GM11168 (cell line): Measurements from ENCODE around the gene TBXAS1.
"Not testable (repeated sequence)": the region's sequence is repeated elsewhere in the genome, so short reads cannot be mapped to it uniquely, and the experiment has no call there.

ENCODE experiments used
- in situ Hi-C: fragments of 300-500 bp; cut with MboI; formaldehyde crosslinking; loops from one replicate; pipeline ENCODE4 v1.12.0; 2022; ENCODE audit warnings: low sequenced_read_pairs; ENCODE audit not compliant: unreplicated experiment

Gene TBXAS1

GRCh38 chr7:139884441-139884840 lies 55.4 kb downstream of the TBXAS1 start:
- in situ Hi-C loops, result no loop called here

- in situ Hi-C loops, result no loop called here
Observed at GRCh38 chr7:139885511-139885910, 56.4 kb downstream of the TBXAS1 start.

GRCh38 chr7:139886206-139886605 lies 57.1 kb downstream of the TBXAS1 start:
- in situ Hi-C loops, result no loop called here

GRCh38 chr7:139886899-139887298 lies 57.8 kb downstream of the TBXAS1 start:
- in situ Hi-C loops, result no loop called here

GRCh38 chr7:139887992-139888481 lies 59.0 kb downstream of the TBXAS1 start:
- in situ Hi-C loops, result no loop called here

- in situ Hi-C loops, result no loop called here
Observed at GRCh38 chr7:139889186-139889871, 60.3 kb downstream of the TBXAS1 start.

- in situ Hi-C loops, result no loop called here
Observed at GRCh38 chr7:139893461-139893860, 64.4 kb downstream of the TBXAS1 start.

GRCh38 chr7:139893999-139894398 lies 64.9 kb downstream of the TBXAS1 start:
- in situ Hi-C loops, result no loop called here

- in situ Hi-C loops, result no loop called here
Observed at GRCh38 chr7:139895141-139895829, 66.2 kb downstream of the TBXAS1 start.

- in situ Hi-C loops, result no loop called here
Observed at GRCh38 chr7:139896288-139896687, 67.2 kb downstream of the TBXAS1 start.

GRCh38 chr7:139896831-139897230 lies 67.8 kb downstream of the TBXAS1 start:
- in situ Hi-C loops, result no loop called here

- in situ Hi-C loops, result no loop called here
Observed at GRCh38 chr7:139897422-139898090, 68.5 kb downstream of the TBXAS1 start.

- in situ Hi-C loops, result no loop called here
Observed at GRCh38 chr7:139898483-139898882, 69.4 kb downstream of the TBXAS1 start.

- in situ Hi-C loops, result no loop called here
Observed at GRCh38 chr7:139899328-139899955, 70.4 kb downstream of the TBXAS1 start.

- in situ Hi-C loops, result no loop called here
Observed at GRCh38 chr7:139900326-139900725, 71.3 kb downstream of the TBXAS1 start.

GRCh38 chr7:139901056-139901795 lies 72.2 kb downstream of the TBXAS1 start:
- in situ Hi-C loops, result no loop called here

- in situ Hi-C loops, result no loop called here
Observed at GRCh38 chr7:139901901-139902300, 72.8 kb downstream of the TBXAS1 start.

GRCh38 chr7:139902436-139903102 lies 73.5 kb downstream of the TBXAS1 start:
- in situ Hi-C loops, result no loop called here

GRCh38 chr7:139903103-139903477 lies 74.0 kb downstream of the TBXAS1 start:
- in situ Hi-C loops, result not testable (repeated sequence)

- in situ Hi-C loops, result no loop called here
Observed at GRCh38 chr7:139906879-139907278, 77.8 kb downstream of the TBXAS1 start.
